ENCODE measurements around the gene FGF1. TPM values are rescaled to one million over a fixed set of nuclear protein-coding genes. Genes with fewer than 3 reads are reported as not detected.

The FGF1 gene
- total RNA-seq, 3 donors from 2014 or later (not counting 1 experiment from before 2014, with no cell fraction given): not detected

DNA sequence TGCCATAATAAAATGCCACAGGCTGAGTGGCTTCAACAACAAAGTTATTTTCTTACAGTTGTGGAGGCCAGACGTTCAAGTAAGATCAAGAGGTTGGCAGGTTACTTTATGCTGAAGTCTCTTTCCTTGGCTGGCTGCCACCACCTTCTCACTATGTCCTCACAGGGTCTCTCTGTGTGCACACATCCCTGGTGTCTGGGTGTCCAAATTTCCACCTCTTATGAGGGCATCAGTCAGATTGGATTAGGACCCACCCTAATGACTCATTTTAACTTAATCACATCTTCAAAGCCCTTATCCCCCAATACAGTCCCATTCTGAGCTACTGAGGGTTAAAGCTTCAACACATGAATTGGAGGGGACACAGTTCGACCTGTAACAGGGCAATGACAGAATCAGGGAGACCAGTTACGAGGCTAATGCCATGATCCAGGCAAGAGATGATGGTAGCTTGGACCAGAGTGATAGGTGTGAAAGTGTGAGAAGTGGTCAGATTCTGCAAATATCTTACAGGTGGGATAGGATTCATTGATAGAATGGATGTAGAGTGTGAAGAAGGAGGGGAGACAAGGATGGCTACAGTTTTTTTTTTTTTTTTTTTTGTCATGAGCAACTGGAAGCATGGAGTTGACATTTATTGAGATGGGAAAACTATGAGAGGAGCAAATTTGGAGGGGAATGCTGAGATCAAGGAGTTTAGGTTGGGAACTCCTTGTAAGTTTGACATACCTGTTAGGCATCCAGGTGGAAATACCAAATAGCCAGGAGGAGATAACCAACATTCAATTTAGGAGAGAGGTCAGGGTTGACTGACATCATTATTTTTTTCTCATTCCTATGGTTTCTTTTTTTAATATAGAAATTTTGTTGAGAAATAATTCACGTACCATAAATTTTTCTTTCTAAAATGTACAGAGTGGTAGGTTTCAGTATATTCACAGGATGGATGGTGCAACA lies 39.6 kb upstream of the FGF1 start:
- no peak overlapping the region for H3K27ac Mint-ChIP-seq
- no peaks in the 10 kb centered on the region for H3K27me3 Mint-ChIP-seq (ENCODE audit: low read depth in 2 of 2)
- no peaks in the 10 kb centered on the region for H3K36me3 Mint-ChIP-seq
- no peak for TF ChIP-seq CTCF (IDR thresholded peaks at IDR 0.05)
- Histone ChIP-seq H3K27ac (ENCODE audit: low read length) (no peak overlapping the region), H3K9me3 (ENCODE audit: control insufficient read depth, insufficient read depth, low read length) (no peaks in the 10 kb centered on the region), H3K4me3 (ENCODE audit: low read length) (no peak overlapping the region), H3K27me3 (ENCODE audit: control insufficient read depth, insufficient read depth, low read length) (no peaks in the 10 kb centered on the region), H3K4me1 (ENCODE audit: control insufficient read depth, insufficient read depth, low read length) (no peaks in the 10 kb centered on the region), H3K36me3 (ENCODE audit: control insufficient read depth, insufficient read depth, low read length) (no peaks in the 10 kb centered on the region)
- ATAC-seq: no peak
- peaks cover 0 to 12% of the 10 kb centered on the region in 2 donors for H3K4me1 Mint-ChIP-seq
- no peak for DNase-seq
- H3K9me3 Mint-ChIP-seq: no peaks in the 10 kb centered on the region
- 75% methylated on average over 3 of the region's 4 CpGs for WGBS (ENCODE audit: insufficient coverage)
- no peak overlapping the region for H3K4me3 Mint-ChIP-seq
- intact Hi-C loops (cut with micrococcal nuclease): no loop called here

- H3K9me3 ChIP-seq (ENCODE audit: control insufficient read depth, insufficient read depth, low read length): no peaks in the 10 kb centered on the region
- H3K27me3 Mint-ChIP-seq (ENCODE audit: low read depth in 2 of 2): peaks cover 0 to 2% of the 10 kb centered on the region in 2 donors
- no peaks in the 10 kb centered on the region for H3K9me3 Mint-ChIP-seq
- no peaks in the 10 kb centered on the region for H3K36me3 ChIP-seq (ENCODE audit: control insufficient read depth, insufficient read depth, low read length)
- DNase-seq: no peak
- no peak for TF ChIP-seq CTCF (IDR thresholded peaks at IDR 0.05)
- no peaks in the 10 kb centered on the region for H3K27me3 ChIP-seq (ENCODE audit: control insufficient read depth, insufficient read depth, low read length)
- no peak overlapping the region for H3K27ac ChIP-seq (ENCODE audit: low read length)
- no peak for ATAC-seq
- H3K4me1 Mint-ChIP-seq: peaks cover 0 to 6% of the 10 kb centered on the region in 2 donors
- H3K4me3 Mint-ChIP-seq: no peak overlapping the region
- WGBS (ENCODE audit: insufficient coverage): 84% methylated on average over 9 of the region's 9 CpGs
- no peaks in the 10 kb centered on the region for H3K4me1 ChIP-seq (ENCODE audit: control insufficient read depth, insufficient read depth, low read length)
- no peak overlapping the region for H3K27ac Mint-ChIP-seq
- no peaks in the 10 kb centered on the region for H3K36me3 Mint-ChIP-seq
- intact Hi-C loops (cut with micrococcal nuclease): no loop called here
- no peak overlapping the region for H3K4me3 ChIP-seq (ENCODE audit: low read length)
Observed at GRCh38 chr5:142724821-142725220, 38.9 kb upstream of the FGF1 start.

- Histone ChIP-seq H3K27me3 (ENCODE audit: control insufficient read depth, insufficient read depth, low read length) (no peaks in the 10 kb centered on the region), H3K9me3 (ENCODE audit: control insufficient read depth, insufficient read depth, low read length) (no peaks in the 10 kb centered on the region), H3K27ac (ENCODE audit: low read length) (no peak overlapping the region), H3K4me1 (ENCODE audit: control insufficient read depth, insufficient read depth, low read length) (peaks cover under 1% of the 10 kb centered on the region), H3K36me3 (ENCODE audit: control insufficient read depth, insufficient read depth, low read length) (no peaks in the 10 kb centered on the region), H3K4me3 (ENCODE audit: low read length) (no peak overlapping the region)
- no peak for TF ChIP-seq CTCF (IDR thresholded peaks at IDR 0.05)
- H3K4me1 Mint-ChIP-seq: peaks cover 0 to 6% of the 10 kb centered on the region in 2 donors
- H3K4me3 Mint-ChIP-seq: no peak overlapping the region
- intact Hi-C loops (cut with micrococcal nuclease): no loop called here
- WGBS (ENCODE audit: insufficient coverage): 87% methylated on average over 4 of the region's 4 CpGs
- H3K36me3 Mint-ChIP-seq: no peaks in the 10 kb centered on the region
- H3K27ac Mint-ChIP-seq: no peak overlapping the region
- H3K27me3 Mint-ChIP-seq (ENCODE audit: low read depth in 2 of 2): peaks cover 0 to 2% of the 10 kb centered on the region in 2 donors
- ATAC-seq: no peak
- H3K9me3 Mint-ChIP-seq: no peaks in the 10 kb centered on the region
- no peak for DNase-seq
Observed at GRCh38 chr5:142722896-142723295, 37.0 kb upstream of the FGF1 start.
